A549 (cell line): ENCODE measurements around the gene UBE2O. TPM values are rescaled to one million over a fixed set of nuclear protein-coding genes. Genes with fewer than 3 reads are reported as not detected.

ENCODE experiments used
- ATAC-seq, 2 experiments: fragments of 200-7000 bp in 1 of 2; fragments of >200 bp in 1 of 2; cut with Nextera tagmentation in 1 of 2; cut with Tn5 transposase in 1 of 2; 3 replicates each; pipeline versions ENCODE4 v1.8.0 to v1.9.1; 2018 to 2020; ENCODE audit warnings: mild to moderate bottlenecking in 1 of 2, moderate library complexity in 1 of 2
- CTCF ChIA-PET: fragments of 300-600 bp; sonication (Branson Sonifier 250); formaldehyde crosslinking; extraction: SDS; loops from one replicate; lab custom pipeline; 2021; ENCODE audit warnings: antibody characterized with exemption, inconsistent platforms; lab: Yijun Ruan, JAX
- POLR2A ChIA-PET: fragments of 350-600 bp; formaldehyde crosslinking; extraction: SDS; loops from one replicate; lab custom pipeline; 2021; ENCODE audit warnings: antibody characterized with exemption, inconsistent platforms; lab: Yijun Ruan, JAX
- DNase-seq, 2 experiments: peaks; one replicate each; pipeline versions ENCODE4 v3.0.0 to v3.0.0-alpha.2; 2011 to 2016; ENCODE audit warnings: low read depth in 1 of 2, low spot score in 1 of 2
- FAIRE-seq: peaks from 2 replicates; lab custom pipeline; 2011; peaks lifted over from hg19 to GRCh38; lab: Jason Lieb, UNC
- H3K27ac ChIP-seq, 2 experiments: fragments of >200 bp; sonication (Bioruptor Twin); formaldehyde crosslinking; 3 replicates each; pipeline ENCODE4 v1.5.1; 2016 to 2017
- H3K4me1 ChIP-seq: fragments of >200 bp; sonication (Bioruptor Twin); formaldehyde crosslinking; 3 replicates; pipeline ENCODE4 v1.6.1; 2016
- H3K4me2 ChIP-seq: fragments of >200 bp; sonication (Bioruptor Twin); formaldehyde crosslinking; 3 replicates; pipeline ENCODE4 v1.6.1; 2016
- H3K4me3 ChIP-seq: fragments of >200 bp; sonication (Bioruptor Twin); formaldehyde crosslinking; 3 replicates; pipeline ENCODE4 v1.5.1; 2016
- H3K9me3 ChIP-seq: fragments of >200 bp; sonication (Bioruptor Twin); formaldehyde crosslinking; 3 replicates; pipeline ENCODE4 v1.6.1; 2016
- BHLHE40 ChIP-seq: IDR thresholded peaks from 2 replicates; pipeline ENCODE4 v1.6.1; 2012; ENCODE audit warnings: low read depth, low read length, inconsistent platforms
- CBX2 ChIP-seq: fragments of 200-600 bp; sonication (generic); IDR thresholded peaks from 2 replicates; pipeline ENCODE4 v1.6.1; 2016; ENCODE audit warnings: low read depth, mild to moderate bottlenecking, borderline replicate concordance
- CEBPB ChIP-seq, 2 experiments: fragments of >200 bp in 1 of 2; sonication (Bioruptor Twin) in 1 of 2; formaldehyde crosslinking in 1 of 2; IDR thresholded peaks; 2 replicates each; pipeline ENCODE4 v1.6.1; 2012 to 2016
- CTCF ChIP-seq: fragments of >200 bp; sonication (Bioruptor Twin); formaldehyde crosslinking; IDR thresholded peaks from 3 replicates; pipeline ENCODE4 v1.5.1; 2016
- EHF ChIP-seq: fragments of 250-450 bp; sonication (Bioruptor Pico); IDR thresholded peaks from 2 replicates; pipeline ENCODE4 v1.5.0; 2020; ENCODE audit warnings: mild to moderate bottlenecking
- EP300 ChIP-seq, 2 experiments: fragments of >200 bp; sonication (Bioruptor Twin); formaldehyde crosslinking; IDR thresholded peaks; 2 replicates in 1 of 2; 3 replicates in 1 of 2; pipeline ENCODE4 v1.6.1; 2016 to 2017
- FOSB ChIP-seq: fragments of 250-450 bp; sonication (Bioruptor Pico); IDR thresholded peaks from 2 replicates; pipeline ENCODE4 v1.5.0; 2020; ENCODE audit warnings: mild to moderate bottlenecking, moderate library complexity
- GATA3 ChIP-seq: IDR thresholded peaks from 2 replicates; pipeline ENCODE4 v1.6.1; 2012; ENCODE audit warnings: borderline replicate concordance
- HES2 ChIP-seq: fragments of >200 bp; sonication (Bioruptor Twin); formaldehyde crosslinking; IDR thresholded peaks from 2 replicates; pipeline ENCODE4 v1.6.1; 2016
- HMGXB4 ChIP-seq: fragments of 250-450 bp; sonication (Bioruptor Pico); IDR thresholded peaks from 2 replicates; pipeline ENCODE4 v1.5.0; 2021; ENCODE audit warnings: mild to moderate bottlenecking, moderate library complexity, borderline replicate concordance
- HOXA7 ChIP-seq: fragments of 250-450 bp; sonication (Bioruptor Pico); IDR thresholded peaks from 2 replicates; pipeline ENCODE4 v1.5.0; 2020; ENCODE audit warnings: mild to moderate bottlenecking, moderate library complexity
- JUN ChIP-seq, 2 experiments: fragments of >200 bp; sonication (Bioruptor Twin); formaldehyde crosslinking; IDR thresholded peaks; 2 replicates in 1 of 2; 3 replicates in 1 of 2; pipeline ENCODE4 v1.6.1; 2016 to 2017
- MAFK ChIP-seq: fragments of 450-650 bp; IDR thresholded peaks from 2 replicates; pipeline ENCODE4 v1.6.1; 2014; ENCODE audit not compliant: partially characterized antibody
- MAX ChIP-seq: IDR thresholded peaks from 2 replicates; pipeline ENCODE4 v1.6.1; 2012
- MAZ ChIP-seq: fragments of 150-350 bp; IDR thresholded peaks from 2 replicates; pipeline ENCODE4 v1.6.1; 2014; ENCODE audit warnings: antibody characterized with exemption, low read depth, low read length, borderline replicate concordance
- MYC ChIP-seq: IDR thresholded peaks from 2 replicates; pipeline ENCODE4 v1.6.1; 2012; ENCODE audit warnings: mild to moderate bottlenecking, inconsistent platforms, low read length, improper control_type of control experiment, borderline replicate concordance
- NPAS2 ChIP-seq: fragments of 250-450 bp; sonication (Bioruptor Pico); IDR thresholded peaks from 2 replicates; pipeline ENCODE4 v1.8.0; 2022; ENCODE audit warnings: mild to moderate bottlenecking, moderate library complexity, borderline replicate concordance
- NR3C1 ChIP-seq: fragments of >200 bp; sonication (Bioruptor Twin); formaldehyde crosslinking; IDR thresholded peaks from 3 replicates; pipeline ENCODE4 v1.6.1; 2017
- PBX3 ChIP-seq: IDR thresholded peaks from 2 replicates; pipeline ENCODE4 v1.6.1; 2012
- POLR2AphosphoS2 ChIP-seq: conservative IDR thresholded peaks from 2 replicates; pipeline ENCODE4 v1.6.1; 2012; ENCODE audit warnings: low read length, improper control_type of control experiment, inconsistent platforms
- RAD21 ChIP-seq, 2 experiments: fragments of >200 bp in 1 of 2; sonication (Bioruptor Twin) in 1 of 2; formaldehyde crosslinking in 1 of 2; IDR thresholded peaks in 1 of 2; conservative IDR thresholded peaks in 1 of 2; 2 replicates in 1 of 2; 3 replicates in 1 of 2; pipeline ENCODE4 v1.6.1; 2012 to 2018; ENCODE audit warnings: inconsistent platforms in 1 of 2
- RARB ChIP-seq: fragments of 250-450 bp; sonication (Bioruptor Pico); IDR thresholded peaks from 2 replicates; pipeline ENCODE4 v1.8.0; 2021; ENCODE audit warnings: mild to moderate bottlenecking, moderate library complexity
- REST ChIP-seq: fragments of 200-600 bp; sonication (generic); IDR thresholded peaks from 2 replicates; pipeline ENCODE4 v1.6.1; 2016; ENCODE audit warnings: antibody characterized with exemption, mild to moderate bottlenecking, moderate library complexity
- RFX5 ChIP-seq: fragments of 450-650 bp; IDR thresholded peaks from 2 replicates; pipeline ENCODE4 v1.7.1; 2014; ENCODE audit warnings: antibody characterized with exemption, mild to moderate bottlenecking, moderate library complexity
- SREBF2 ChIP-seq: fragments of 450-650 bp; IDR thresholded peaks from 2 replicates; pipeline ENCODE4 v1.6.1; 2014; ENCODE audit warnings: mild to moderate bottlenecking, moderate library complexity
- TP53 ChIP-seq: fragments of 250-450 bp; sonication (Bioruptor Pico); IDR thresholded peaks from 2 replicates; pipeline ENCODE4 v1.5.0; 2021; ENCODE audit warnings: mild to moderate bottlenecking, moderate library complexity
- USF2 ChIP-seq: fragments of 450-650 bp; IDR thresholded peaks from 2 replicates; pipeline ENCODE4 v1.6.1; 2014; ENCODE audit warnings: antibody characterized with exemption
- ZFP36 ChIP-seq: fragments of 450-650 bp; IDR thresholded peaks from 2 replicates; pipeline ENCODE4 v1.6.1; 2014; ENCODE audit warnings: borderline replicate concordance; ENCODE audit not compliant: partially characterized antibody
- WGBS: methylation state at CpG from one replicate; pipeline ENCODE4 v1.1.6; 2017; ENCODE audit errors: missing lambda C conversion rate; 5-methylcytosine and 5-hydroxymethylcytosine counted together
- polyA plus RNA-seq, 4 experiments: library from polyadenylated mRNA; depleted of rRNA in 3 of 4; stranded (reverse); fragments of >200 nt; fragmentation: RNase III in 1 of 4; extraction: RNeasy Plus Mini Kit Qiagen cat#74134 plus additional on column Dnase treatment in 1 of 4; gene quantifications; 2 replicates in 3 of 4; 3 replicates in 1 of 4; pipeline ENCODE4 v1.2.3, GENCODE V29; 2011 to 2017

The UBE2O gene
- polyA plus RNA-seq, 2 of the 4 experiments (the other 2 are of a cell fraction), result 22.0 to 25.7 TPM

GRCh38 chr17:76379646-76380376 lies 73.1 kb downstream of the UBE2O start:
- H3K4me3 ChIP-seq, result no peak overlapping the region
- no peaks in the 10 kb centered on the region for H3K9me3 ChIP-seq
- H3K4me2 ChIP-seq, result no peak overlapping the region
- ChIA-PET CTCF (interaction anchor here (0.6 to 43.2 kb wide), 8 partner anchors 22 to 669 kb away, joined by 3 to 1094 read pairs (median 4); partner anchors contain the start of genes PRPSAP1 and QRICH2), POLR2A (interaction anchor here (2.0 kb wide), 1 partner anchor 26 kb away, joined by 8 read pairs; the partner anchor contains the start of gene PRPSAP1)
- no peak for DNase-seq
- H3K27ac ChIP-seq, result no peak overlapping the region
- ATAC-seq, result no peak
- no peak for FAIRE-seq
- TF ChIP-seq SREBF2 (no peak), FOSB (CRISPR knock-in tag) (no peak), EHF (CRISPR knock-in tag) (no peak), CTCF (no peak), NR3C1 (no peak), MAZ (no peak), CEBPB (IDR thresholded peaks at IDR 0.05) (no peak), BHLHE40 (no peak), MAFK (no peak), JUN (IDR thresholded peaks at IDR 0.05) (no peak), POLR2AphosphoS2 (no peak), NPAS2 (CRISPR knock-in tag) (no peak), MAX (no peak), MYC (no peak), RFX5 (no peak), GATA3 (no peak), PBX3 (no peak), EP300 (IDR thresholded peaks at IDR 0.05) (no peak), USF2 (no peak)
- peaks cover 16% of the 10 kb centered on the region; the same call in 2 of the 3 replicates for H3K4me1 ChIP-seq
- WGBS, result 88% methylated on average over 21 of the region's 21 CpGs

GRCh38 chr17:76379275-76379641 lies 73.7 kb downstream of the UBE2O start:
- no peaks in the 10 kb centered on the region for H3K9me3 ChIP-seq
- WGBS, result 90% methylated on average over 11 of the region's 11 CpGs
- no peak for FAIRE-seq
- H3K4me3 ChIP-seq, result no peak overlapping the region
- H3K4me1 ChIP-seq, result peaks cover 14% of the 10 kb centered on the region; the same call in 2 of the 3 replicates
- no peak overlapping the region for H3K27ac ChIP-seq
- ChIA-PET CTCF (interaction anchor here (0.6 to 43.2 kb wide), 7 partner anchors 22 to 670 kb away, joined by 3 to 1094 read pairs (median 4); partner anchors contain the start of gene PRPSAP1), POLR2A (interaction anchor here (2.0 kb wide), 1 partner anchor 25 kb away, joined by 8 read pairs; the partner anchor contains the start of gene PRPSAP1)
- no peak for DNase-seq
- no peak overlapping the region for H3K4me2 ChIP-seq
- no peak for ATAC-seq
- no peak for TF ChIP-seq HES2
- no peak for TF ChIP-seq CBX2
- no peak for TF ChIP-seq ZFP36
- no peak for TF ChIP-seq HMGXB4 (CRISPR knock-in tag)
- no peak for TF ChIP-seq RAD21 (conservative IDR thresholded peaks at IDR 0.05 in 1 of 2, IDR thresholded peaks at IDR 0.05 in 1 of 2)
- no peak for TF ChIP-seq MAFK
- no peak for TF ChIP-seq HOXA7 (CRISPR knock-in tag)
- no peak for TF ChIP-seq REST
- TF ChIP-seq RARB (CRISPR knock-in tag), result no peak
- TF ChIP-seq TP53 (CRISPR knock-in tag), result no peak
- TF ChIP-seq RFX5, result no peak
